NCI-H1417 (cell line): ENCODE data around the gene FBXW12.

Experiments
- DNase-seq, 3 experiments: peaks; one replicate each; lab custom pipeline; 2025; lab: John Stamatoyannopoulos, UW

Gene FBXW12

DNA sequence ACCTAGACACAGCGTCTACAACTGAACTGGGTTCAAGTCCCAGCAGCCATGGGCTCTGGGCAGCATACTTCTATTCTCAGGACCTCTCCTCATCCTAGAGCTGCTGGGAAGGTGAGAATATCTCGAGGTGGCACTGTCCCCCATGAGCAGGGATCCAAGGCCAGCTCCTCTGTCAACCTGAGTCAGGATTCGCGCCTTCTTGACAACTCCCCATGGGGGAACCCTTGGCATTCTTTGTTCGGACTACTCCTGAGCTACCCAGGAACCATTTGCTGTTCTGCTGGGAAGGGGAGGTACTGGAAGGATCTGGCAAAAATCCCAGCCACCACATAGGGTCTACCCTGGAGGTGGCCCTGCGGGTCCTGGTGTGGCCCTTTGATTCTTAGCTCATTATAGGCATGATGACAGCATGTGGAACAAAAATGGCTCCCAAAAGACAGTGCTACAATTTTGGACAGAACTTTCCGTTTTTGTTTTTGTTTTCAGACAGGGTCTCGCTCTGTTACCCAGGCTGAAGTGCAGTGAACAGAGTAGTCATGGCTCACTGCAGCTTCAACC lies 35.6 kb downstream of the FBXW12 start:
- DNase-seq: no peak

DNA sequence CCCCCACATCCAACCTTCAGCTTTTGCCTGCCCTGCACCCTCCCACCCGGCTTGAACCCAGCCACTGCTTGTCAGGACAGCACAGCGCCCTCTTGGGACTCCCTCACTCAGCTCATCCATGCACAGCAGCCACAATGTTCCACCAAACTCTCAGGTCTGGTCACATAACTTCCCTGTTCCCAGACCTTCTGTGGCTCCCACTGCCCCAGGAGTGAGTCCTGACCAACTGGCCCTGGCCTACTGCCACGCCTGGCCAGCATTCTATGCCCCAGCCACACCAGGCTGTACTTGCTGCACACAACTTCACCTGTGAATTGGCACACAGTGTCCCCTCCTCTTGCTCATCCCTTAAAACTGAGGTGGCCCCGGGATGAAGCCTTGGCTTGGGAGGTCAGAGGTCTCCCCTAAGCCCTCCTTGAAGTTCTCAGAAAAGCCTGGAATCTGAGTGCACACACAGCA lies 36.8 kb downstream of the FBXW12 start:
- DNase-seq: no peak

DNA sequence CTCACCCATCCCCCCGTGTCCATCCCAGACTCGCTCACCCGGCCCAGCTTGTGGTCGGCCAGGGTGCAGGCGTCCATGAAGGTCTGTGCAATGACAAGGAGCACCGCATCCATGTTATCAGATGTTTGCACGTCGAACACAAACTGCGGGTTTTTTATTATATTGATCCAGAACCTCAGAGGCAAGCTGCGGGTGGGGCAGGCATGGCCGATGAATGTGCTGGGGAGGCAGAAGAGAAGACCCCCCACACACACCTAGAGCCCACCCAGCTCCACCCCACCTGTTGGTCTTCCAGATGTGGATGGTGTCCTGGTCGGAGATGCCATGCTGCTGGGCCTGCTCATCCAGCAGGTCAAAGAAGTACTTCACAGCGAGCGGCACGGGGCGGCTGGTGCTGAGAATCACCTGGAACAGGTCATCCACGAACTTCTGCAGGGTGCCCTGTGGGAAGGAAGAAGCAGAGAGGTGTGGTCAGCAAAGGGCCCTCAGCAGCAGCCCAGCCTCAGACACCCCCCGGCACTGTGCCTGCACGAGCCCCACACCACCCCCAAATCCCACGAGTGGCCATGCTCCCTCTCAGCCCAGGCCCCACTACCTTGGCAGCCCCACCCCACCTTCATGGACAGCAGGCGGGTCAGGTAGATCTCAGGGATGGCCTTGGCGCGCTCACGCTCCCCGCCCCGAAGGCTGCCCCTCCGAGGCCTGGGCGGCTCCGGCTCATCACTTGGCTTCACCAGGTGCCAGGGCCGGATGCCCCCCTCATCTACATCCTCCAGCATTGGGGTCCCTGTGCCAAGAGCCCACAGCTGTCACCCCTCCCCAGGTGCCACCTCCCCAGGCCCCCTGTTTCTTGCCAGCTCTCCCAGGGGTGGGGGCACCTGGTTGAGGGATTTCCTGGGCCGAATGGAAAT lies 37.5 kb downstream of the FBXW12 start:
- DNase-seq: no peak

DNA sequence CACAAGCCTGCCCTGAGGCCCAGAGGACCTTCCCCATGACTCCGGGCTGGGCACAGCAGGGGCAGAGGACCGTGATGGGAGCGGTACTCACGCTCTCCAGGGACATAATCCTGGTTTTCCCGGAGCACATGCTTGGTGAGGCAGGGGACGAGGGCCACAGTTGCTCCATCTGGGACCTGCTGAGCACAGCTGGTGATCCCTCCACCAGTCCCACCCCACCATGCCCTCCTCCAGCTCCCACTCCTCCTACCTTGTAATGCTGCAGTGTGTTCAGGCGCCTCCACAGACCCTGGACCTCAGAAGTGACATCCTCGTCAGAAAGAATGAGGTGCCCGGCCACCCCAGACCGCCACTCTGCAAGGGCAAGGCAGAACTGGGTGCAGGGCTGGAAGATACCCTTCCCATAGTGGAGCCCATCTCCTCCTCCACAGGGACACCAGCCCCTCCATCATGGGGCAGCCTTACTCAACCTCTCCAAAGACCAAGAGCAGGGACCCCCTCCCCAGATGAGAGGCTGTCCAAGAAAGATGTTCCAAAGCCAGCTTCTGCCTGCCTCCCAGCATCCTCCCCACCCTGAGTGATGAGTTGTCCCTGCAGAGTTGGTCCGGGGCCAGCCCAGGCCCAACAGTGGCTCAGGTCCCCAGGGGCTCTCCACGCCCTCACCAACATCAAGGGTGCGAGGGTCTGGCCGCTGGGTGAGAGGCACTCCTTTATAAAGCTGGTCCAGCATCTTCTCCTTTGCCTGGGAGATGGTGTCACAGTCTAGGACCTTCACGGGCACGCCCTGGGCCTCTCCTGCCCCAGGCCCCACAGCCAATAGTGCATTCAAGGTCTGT lies 38.4 kb downstream of the FBXW12 start:
- DNase-seq: no peak

DNA sequence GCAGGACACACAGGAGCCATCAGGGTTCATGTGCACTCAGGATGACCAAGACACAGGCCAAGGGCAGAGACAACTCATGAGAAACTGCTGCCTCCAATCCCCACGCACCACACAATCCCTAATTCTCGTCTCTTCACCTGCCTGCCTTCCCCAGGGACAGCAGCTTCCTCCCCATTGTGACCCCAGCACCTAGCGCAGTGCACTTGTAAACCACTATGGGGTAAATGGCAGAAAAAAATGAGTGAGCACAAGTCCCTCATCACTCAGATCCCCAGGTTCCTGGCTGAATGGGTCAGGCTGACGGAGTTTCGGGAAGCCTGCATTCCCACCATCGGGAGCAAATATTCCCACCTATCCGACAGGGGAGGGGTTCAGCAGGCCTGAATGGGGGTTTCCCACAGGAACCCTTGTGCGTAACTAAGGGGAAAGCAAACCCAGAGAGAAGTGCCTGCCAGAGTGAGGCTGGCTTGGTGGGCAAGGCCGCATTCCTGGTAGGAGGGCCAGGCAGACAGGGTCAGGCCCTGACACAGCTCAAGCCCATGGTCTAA lies 39.1 kb downstream of the FBXW12 start:
- DNase-seq: no peak

DNA sequence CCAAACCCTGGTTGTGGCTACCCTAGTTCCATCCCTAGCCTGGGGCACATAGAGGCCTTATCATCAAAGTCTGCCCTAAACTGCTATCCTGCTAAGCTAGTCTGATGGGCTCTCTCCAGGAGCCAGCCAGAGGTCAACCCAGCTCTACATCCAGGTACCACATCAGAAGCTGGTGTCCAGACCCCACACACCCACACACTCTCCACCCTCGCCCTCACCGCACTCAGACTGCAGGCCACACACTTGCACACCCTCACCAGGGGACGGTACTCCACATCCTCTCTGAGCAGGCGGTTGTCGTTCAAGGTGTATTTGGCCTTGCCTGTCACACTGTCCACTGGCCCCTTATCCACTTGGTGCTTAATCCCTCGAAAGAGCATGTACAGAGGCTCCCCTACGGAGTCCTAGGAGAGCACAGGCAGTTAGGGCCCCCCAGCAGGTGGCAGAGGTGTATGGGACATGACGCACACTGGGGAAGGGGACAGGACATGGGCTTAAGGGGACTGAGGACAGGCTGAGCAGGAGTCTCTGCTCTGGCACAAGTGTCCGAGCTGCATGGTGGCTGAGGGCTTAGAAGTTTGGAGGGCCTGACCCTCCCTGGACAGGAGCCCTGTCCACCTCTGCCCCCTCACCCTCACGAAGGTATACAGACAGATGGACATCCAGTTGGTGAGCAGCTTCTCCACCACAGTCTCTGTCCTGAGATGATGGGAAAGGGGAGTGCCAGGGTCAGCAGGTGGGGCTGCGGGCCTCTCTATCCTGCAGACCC lies 39.8 kb downstream of the FBXW12 start:
- no peak for DNase-seq

DNA sequence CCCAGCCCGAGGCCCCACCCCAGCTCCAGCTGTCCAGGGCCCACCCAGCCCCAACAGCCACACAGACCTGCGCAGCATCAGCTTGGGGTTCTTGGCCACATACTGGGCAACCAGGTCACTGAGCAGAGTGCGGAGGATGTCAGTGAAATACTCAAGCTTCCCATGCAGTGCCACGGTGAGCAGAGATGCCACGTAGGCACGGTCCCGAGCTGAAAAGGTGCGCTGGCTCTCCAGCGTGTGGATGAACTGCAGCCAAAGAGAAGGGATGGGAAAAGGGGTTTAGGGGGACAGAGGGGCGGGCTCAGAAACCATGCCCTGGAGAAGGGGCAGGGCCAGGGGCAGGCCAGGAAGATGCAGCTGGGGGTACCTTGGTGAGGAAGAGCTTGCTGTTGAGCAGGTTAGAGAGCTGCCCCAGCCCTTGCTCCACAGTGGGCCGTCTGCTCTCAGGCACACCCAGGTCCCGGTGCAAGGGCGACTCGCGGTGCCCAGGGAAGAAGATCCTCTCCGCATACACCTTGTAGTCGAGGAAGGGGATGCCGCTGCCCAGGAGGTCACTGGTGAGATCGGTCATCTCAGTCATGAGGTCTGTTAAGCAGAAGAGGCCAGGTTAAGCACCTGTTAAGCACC lies 40.5 kb downstream of the FBXW12 start:
- DNase-seq: no peak

DNA sequence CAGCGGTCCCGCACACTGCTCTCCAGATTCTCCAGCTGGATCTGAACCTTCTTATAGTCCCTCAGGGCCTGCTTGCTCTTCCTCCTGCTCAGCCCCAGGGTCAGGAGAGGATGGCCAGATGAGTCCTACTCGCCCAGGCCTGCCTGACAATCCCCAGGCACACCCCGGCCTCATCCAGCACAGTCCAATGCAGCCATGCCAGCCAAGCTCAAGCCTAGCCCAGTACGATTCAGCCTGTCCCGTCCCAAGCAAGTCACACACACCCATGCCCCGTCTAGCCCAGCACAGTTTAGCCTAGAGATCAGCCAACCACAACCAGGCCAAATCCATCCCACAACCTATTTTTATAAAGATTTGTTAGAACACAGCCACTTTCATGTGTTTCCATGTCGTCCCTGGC lies 41.1 kb downstream of the FBXW12 start:
- no peak for DNase-seq

DNA sequence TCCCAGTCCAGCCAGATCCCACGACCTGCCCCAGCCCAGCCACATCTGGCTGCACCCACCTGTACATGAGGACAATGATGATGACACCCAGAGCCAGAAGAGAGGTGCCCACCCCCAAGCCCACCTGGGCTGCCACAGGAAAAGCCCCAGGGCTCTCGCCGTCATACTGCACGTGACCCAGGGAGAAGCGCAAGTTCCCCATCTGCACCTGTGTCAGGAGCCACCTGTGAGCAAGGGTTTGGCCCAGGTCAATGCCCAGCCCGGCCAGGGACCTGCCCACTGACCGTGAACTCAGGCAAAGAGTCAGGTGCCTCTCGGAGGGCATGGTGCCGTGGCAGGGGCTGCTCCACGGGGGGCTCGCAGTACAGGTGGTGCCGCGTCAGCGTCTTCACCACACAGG lies 41.6 kb downstream of the FBXW12 start:
- no peak for DNase-seq

DNA sequence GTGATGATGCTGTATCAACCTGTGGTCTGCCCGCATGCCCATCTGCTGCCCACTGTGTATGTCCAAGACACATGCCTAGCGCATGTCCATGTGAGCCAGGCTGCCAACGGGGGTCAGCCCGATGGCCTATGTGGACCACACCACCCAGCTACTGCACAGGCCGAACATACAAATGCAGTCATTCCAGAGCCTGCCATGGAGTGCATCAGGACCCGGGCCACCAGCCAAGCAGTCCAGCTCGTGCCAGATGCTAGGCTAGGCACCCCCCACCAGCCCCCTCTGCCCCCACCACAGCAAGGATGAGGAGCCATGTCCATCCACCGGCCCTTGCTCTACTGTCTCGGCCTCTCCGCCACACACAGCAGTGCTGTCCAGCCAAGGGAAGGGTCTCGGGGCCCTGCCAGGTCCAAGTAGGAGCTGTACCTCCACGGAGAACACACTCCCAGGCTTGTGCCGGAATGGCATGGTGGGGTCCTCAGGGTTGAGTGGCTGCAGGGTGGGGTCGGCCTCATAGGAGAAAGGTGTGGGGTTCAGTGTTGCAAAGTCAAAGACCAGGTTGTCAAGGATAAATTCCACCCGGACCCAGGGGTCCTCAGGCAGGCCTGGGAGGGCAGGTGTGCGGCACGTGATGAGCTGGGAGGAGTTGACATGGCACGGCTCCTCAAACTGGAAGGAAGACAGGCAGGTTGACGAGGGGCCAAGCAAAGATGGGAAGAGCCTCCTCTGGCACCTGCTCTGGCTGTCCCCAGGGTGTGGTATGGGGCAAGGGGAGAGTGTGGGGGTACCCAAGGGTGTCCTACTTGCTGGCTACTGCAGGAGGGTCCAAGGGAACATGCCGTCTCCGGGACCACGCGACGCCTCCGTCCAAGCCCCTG lies 42.6 kb downstream of the FBXW12 start:
- DNase-seq: no peak

DNA sequence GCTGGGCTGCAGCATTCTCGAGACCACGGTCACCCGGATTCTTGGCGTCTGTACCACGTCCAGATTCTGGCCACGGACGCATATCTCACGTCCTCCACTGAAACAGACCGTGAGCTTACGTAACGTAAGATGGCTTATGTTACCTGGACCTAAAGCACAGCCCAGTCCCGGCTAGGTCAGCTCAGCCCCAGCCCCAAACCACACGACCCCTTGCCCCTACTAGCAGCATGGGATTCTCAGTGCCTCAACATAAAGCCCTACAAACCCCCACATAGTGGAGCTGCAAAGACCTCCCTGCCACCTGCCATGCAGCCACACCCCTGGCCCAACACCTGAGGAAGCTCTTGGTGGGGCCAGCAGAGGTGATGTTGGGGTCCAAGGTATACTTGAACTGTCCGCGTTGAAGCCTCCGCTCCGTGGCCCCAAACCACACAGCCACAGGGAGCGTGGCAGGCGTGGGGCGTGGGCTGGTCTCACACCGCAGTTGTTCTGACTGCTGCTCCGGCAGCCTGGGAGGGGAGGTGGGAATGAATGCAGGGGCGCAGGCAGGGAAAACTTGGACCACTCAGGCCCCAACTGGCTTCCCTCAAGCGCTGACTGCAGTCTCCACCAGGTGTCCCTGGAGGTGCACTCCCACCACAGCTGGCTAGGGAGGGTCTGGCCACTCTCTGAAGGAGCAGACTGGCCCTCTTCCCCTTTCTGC lies 43.4 kb downstream of the FBXW12 start:
- no peak for DNase-seq

DNA sequence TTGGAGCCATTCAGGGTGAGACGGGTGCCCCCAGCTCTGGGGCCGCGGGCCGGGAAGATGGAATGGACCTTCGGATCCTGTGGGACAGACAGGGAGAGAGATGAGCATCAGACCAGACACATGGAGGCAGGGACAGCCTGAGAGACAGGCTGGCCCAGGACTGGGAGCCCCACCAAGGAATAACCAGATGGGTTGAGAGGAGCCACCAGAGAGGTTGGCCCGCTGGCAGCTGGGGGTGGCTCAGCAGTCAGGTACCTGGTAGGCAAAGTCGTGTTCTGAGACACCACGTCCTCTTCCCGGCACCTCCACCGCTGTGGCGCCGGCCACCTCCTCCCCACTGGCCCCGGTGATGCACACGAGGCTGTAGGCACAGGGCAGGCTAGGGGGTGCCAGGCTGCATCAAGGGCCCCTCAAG lies 44.1 kb downstream of the FBXW12 start:
- no peak for DNase-seq

DNA sequence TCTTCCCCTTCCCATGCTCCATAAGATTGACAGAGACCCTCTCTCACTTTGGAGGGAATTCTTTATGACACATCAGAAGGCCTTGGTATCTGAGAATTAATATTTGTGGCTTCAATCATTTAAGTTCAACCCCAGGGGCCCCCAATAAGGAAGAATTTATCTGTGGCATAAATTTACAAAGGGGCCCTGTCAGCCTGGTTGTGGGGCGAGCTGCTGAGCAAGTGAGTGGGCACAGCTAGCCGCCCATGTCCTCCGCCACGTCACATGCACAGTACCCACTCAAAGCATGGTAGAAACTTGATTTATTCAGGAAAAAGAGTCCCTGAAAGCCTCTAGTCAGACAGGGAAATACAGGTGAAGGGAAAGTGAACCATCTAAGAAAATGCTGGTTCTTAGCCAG lies 44.5 kb downstream of the FBXW12 start:
- DNase-seq: no peak

DNA sequence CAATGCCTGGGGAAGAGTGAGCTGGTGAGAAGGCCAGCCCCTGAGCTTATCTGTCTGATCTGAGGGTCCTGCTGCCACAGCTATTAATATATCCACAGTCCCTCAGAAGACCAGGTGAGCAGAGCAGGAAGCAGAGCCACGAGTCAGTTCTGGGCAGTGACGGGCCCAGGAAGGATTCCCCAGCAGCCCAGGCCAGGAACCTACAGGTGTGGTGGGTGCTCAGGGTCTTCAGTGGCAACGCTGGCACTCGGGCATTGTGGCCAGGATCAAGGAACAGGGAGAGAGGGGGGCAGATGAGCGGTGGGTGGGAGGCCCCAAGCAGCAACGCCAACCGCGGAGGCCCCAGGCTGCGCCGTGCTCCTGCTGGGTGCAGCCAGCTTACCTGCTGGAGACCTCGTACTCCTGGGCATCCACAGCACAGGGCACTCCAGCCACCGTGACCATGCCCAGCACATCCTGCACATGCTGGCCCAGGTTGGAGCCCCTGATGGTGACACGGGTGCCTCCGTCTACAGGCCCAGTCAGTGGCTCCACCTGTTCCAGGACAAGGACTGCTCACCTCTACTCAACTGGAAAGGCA lies 45.6 kb downstream of the FBXW12 start:
- DNase-seq: no peak

DNA sequence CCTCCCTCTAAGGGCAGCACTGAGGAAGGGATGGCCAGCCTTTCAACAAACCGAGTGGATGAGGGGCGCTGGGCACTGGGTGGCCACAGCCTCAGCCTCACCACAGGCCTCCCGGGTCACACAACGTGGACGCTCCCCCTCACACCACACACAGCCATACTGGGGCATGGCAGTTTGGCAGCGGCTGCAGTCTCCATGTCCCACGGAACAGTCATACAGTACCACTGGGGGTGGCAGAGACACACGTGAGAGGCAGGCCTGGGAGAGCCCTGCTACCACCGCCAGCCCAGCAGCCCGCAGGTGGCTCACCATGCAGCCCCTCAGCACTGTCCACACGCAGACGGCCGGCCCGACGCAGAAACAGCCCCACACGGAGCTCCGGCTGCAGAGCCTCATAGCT lies 46.1 kb downstream of the FBXW12 start:
- DNase-seq: no peak

DNA sequence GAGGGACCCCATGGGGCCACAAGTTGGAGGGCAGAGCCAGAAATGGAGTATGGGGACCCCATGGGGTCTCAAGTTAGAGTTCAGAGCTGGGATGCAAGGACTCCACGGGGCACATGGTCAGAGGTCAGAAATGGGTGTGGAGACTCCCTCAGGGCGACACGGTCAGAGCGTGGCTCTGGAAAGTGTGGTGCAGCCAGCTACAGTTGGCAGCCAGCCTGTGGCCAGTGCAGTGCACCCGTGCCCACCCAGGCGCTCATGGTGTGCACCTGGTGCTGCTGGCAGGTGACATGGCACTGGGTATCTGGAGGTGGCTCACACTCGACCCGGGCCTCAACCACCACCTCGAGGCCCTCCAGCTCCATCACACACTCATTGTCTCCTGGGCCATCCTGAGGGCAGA lies 46.6 kb downstream of the FBXW12 start:
- no peak for DNase-seq

DNA sequence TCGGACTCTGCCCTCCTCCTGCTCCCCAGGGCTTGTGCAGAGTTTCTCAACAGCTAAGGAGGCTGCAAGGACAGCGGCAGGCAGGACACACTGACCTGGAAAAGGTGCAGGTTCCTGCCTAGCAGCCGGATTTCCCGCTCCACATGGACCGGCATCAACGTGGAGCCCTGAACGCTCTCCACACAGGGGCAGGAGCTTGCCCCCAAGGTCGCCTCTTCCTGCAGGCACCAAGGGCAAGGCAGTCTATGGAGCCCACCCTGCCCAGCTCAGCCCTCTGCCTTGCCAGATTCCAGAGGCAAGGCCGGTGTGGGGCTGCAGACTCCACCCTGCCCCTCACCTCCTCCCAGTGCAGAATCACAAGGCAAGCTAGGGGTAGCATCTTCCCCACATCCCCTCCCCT lies 47.1 kb downstream of the FBXW12 start:
- no peak for DNase-seq

DNA sequence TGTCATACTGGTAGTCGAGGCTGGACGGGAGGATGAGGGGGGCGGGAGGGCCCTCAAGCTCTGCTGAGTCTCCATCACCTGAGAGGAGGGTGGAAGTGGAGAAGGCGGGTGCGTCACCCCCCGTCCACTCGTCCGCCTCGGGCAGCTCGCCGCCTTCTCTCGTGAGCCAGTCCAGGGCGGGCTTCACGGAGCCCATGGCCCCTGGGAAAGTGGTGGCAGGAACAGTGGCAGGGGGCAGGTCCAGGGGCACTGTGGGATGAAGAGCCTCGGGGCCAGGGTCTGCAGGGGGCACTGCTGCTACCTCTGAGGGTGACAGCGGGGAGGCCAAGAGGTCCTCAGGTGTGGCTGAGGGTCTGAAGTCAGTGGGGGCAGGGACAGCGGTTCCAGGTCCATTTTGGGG lies 47.6 kb downstream of the FBXW12 start:
- no peak for DNase-seq

DNA sequence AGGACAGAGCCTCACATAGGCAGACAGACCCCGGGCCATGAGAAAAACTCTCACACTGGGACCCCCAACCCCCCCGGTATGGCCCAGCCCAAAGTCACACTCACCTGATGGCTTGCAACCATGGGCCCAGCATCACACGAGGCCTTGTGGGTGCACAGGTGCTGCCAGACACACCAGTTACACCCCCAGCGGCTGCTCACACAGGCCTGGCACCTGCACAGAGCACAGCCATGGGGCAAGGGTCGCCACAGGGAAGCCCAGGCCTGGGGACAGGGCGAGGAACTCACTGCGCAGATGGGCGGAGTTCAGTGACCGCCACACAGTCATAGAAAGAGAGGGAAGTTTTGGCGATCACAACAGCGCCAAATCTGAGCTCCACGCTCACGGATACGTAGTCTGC lies 48.5 kb downstream of the FBXW12 start:
- no peak for DNase-seq
